NCI-H2196 (cell line): ENCODE measurements around the gene ALDH9A1.
"Not testable (repeated sequence)": the region's sequence is repeated elsewhere in the genome, so short reads cannot be mapped to it uniquely, and the experiment has no call there.

ENCODE experiments used
- DNase-seq: peaks from one replicate; lab custom pipeline; 2025; ENCODE audit not compliant: unreplicated experiment; lab: John Stamatoyannopoulos, UW

Gene ALDH9A1

GRCh38 chr1:165697881-165698760, at the start of gene ALDH9A1:
Gene ALDH9A1 (minus strand): TSS chr1:165698562. CDS start chr1:165698558, 4 bp downstream.
- DNase-seq, result peak; percentile 77

GRCh38 chr1:165747632-165748447, 49.5 kb upstream of the ALDH9A1 start:
- no peak for DNase-seq

- not testable (repeated sequence) for DNase-seq
These were observed 46.6 kb upstream of the ALDH9A1 start for GRCh38 chr1:165744913-165745312.

- DNase-seq, result no peak
These were observed 43.8 kb upstream of the ALDH9A1 start for GRCh38 chr1:165742194-165742593.

GRCh38 chr1:165738794-165739193, 40.4 kb upstream of the ALDH9A1 start:
- DNase-seq, result no peak

- DNase-seq, result no peak
These were observed 38.8 kb upstream of the ALDH9A1 start for GRCh38 chr1:165737196-165737595.

- no peak for DNase-seq
These were observed 36.5 kb upstream of the ALDH9A1 start for GRCh38 chr1:165734906-165735305.

GRCh38 chr1:165726841-165727240, 28.5 kb upstream of the ALDH9A1 start:
- DNase-seq, result no peak

- no peak for DNase-seq
These were observed 27.8 kb upstream of the ALDH9A1 start for GRCh38 chr1:165726169-165726568.

- DNase-seq, result peak; percentile 60
These were observed 19.7 kb upstream of the ALDH9A1 start for GRCh38 chr1:165717918-165718515.

GRCh38 chr1:165716265-165717051, 18.1 kb upstream of the ALDH9A1 start:
- DNase-seq, result not testable (repeated sequence)

GRCh38 chr1:165712764-165713163, 14.4 kb upstream of the ALDH9A1 start:
- DNase-seq, result no peak

GRCh38 chr1:165707984-165708706, 9.8 kb upstream of the ALDH9A1 start:
- no peak for DNase-seq

- no peak for DNase-seq
These were observed 5.3 kb upstream of the ALDH9A1 start for GRCh38 chr1:165703648-165704047.

- DNase-seq, result not testable (repeated sequence)
These were observed 3.6 kb upstream of the ALDH9A1 start for GRCh38 chr1:165701922-165702321.

GRCh38 chr1:165699577-165699976, 1.2 kb upstream of the ALDH9A1 start:
- no peak for DNase-seq

GRCh38 chr1:165698761-165699052, 345 bp upstream of the ALDH9A1 start:
- DNase-seq, result no peak

- DNase-seq, result no peak
These were observed 876 bp downstream of the ALDH9A1 start for GRCh38 chr1:165697491-165697880.

- peak; percentile 11 for DNase-seq
These were observed 1.7 kb downstream of the ALDH9A1 start for GRCh38 chr1:165696625-165697100.

GRCh38 chr1:165695031-165695430, 3.3 kb downstream of the ALDH9A1 start:
- DNase-seq, result no peak
